K562 (cell line): Measurements from ENCODE around the gene OCIAD2. TPM values are rescaled to one million over a fixed set of nuclear protein-coding genes. Genes with fewer than 3 reads are reported as not detected.

ENCODE experiments used
- ATAC-seq: fragments of 200-7000 bp; cut with Tn5 transposase; 3 replicates; pipeline ENCODE4 v1.9.1; 2020; ENCODE audit warnings: moderate library complexity
- BruUV-seq: library from RNA; stranded (reverse); fragments of 400-500 nt; replicated peaks from 2 replicates; lab custom pipeline; 2021; lab: Mats Ljungman, UMichigan
- CTCF ChIA-PET: fragments of 300-600 bp; formaldehyde crosslinking; extraction: SDS; loops from one replicate; lab custom pipeline; 2021; ENCODE audit warnings: low intra/inter-chr PET ratio; lab: Yijun Ruan, JAX
- POLR2A ChIA-PET: fragments of 300-600, 350-650 bp; sonication (Branson Sonifier 250); formaldehyde crosslinking; extraction: SDS; loops from one replicate; lab custom pipeline; 2021; ENCODE audit warnings: antibody characterized with exemption, inconsistent platforms; lab: Yijun Ruan, JAX
- DNase-seq, 4 experiments: peaks; one replicate each; pipeline versions ENCODE4 v3.0.0 to v3.0.0-alpha.2; 2011 to 2018; ENCODE audit warnings: low spot score in 3 of 4, mixed read lengths in 3 of 4; ENCODE audit errors: extremely low read depth in 1 of 4
- FAIRE-seq: peaks from 2 replicates; lab custom pipeline; 2011; peaks lifted over from hg19 to GRCh38; lab: Jason Lieb, UNC
- H2AFZ ChIP-seq: 2 replicates; pipeline ENCODE4 v1.6.0; 2011; ENCODE audit warnings: low read depth, low read length, control low read depth, inconsistent platforms
- H3K27ac ChIP-seq: fragments of 200-600 bp; 3 replicates; pipeline ENCODE4 v1.8.0; 2011; ENCODE audit warnings: low read depth, mild to moderate bottlenecking, control low read depth, inconsistent platforms, low read length, moderate library complexity, mixed read lengths; ENCODE audit errors: extremely low read depth
- H3K27me3 ChIP-seq, 2 experiments: fragments of 300-600 bp in 1 of 2; 2 replicates in 1 of 2; 3 replicates in 1 of 2; pipeline versions ENCODE4 v1.6.0 to v1.8.0; 2011; ENCODE audit warnings: inconsistent platforms in 2 of 2, low read length in 2 of 2, mild to moderate bottlenecking in 1 of 2, mixed read lengths in 1 of 2, moderate library complexity in 1 of 2; ENCODE audit not compliant: control insufficient read depth in 2 of 2, insufficient read depth in 2 of 2
- H3K36me3 ChIP-seq: fragments of 300-600 bp; 3 replicates; pipeline ENCODE4 v1.8.0; 2011; ENCODE audit warnings: mild to moderate bottlenecking, low read length, inconsistent platforms; ENCODE audit not compliant: control insufficient read depth, insufficient read depth
- H3K4me1 ChIP-seq, 2 experiments: fragments of 200-600 bp in 1 of 2; replicated peaks in 1 of 2; 2 replicates in 1 of 2; 3 replicates in 1 of 2; pipeline versions ENCODE4 v1.5.1 to v1.8.0; 2011; ENCODE audit warnings: inconsistent platforms in 2 of 2, low read length in 2 of 2, mild to moderate bottlenecking in 1 of 2, mixed read lengths in 1 of 2, moderate library complexity in 1 of 2; ENCODE audit not compliant: control insufficient read depth in 2 of 2, insufficient read depth in 2 of 2
- H3K4me2 ChIP-seq: 2 replicates; pipeline ENCODE4 v1.6.1; 2011; ENCODE audit warnings: low read length, control low read depth, inconsistent platforms, mixed read lengths; ENCODE audit not compliant: insufficient read depth
- H3K4me3 ChIP-seq: fragments of 200-600 bp; sonication (generic), shearing (Covaris generic); 2 replicates; pipeline ENCODE4 v1.5.1; 2016; ENCODE audit warnings: control low read depth, inconsistent platforms
- H3K79me2 ChIP-seq: fragments of 200-600 bp; 3 replicates; pipeline ENCODE4 v1.8.0; 2011; ENCODE audit warnings: low read length, inconsistent platforms; ENCODE audit not compliant: control insufficient read depth, insufficient read depth
- H3K9ac ChIP-seq, 2 experiments: 2 replicates each; pipeline versions ENCODE4 v1.6.0 to v1.6.1; 2011; ENCODE audit warnings: low read depth in 2 of 2, low read length in 2 of 2, control low read depth in 1 of 2, inconsistent platforms in 1 of 2, mild to moderate bottlenecking in 1 of 2, mixed read lengths in 1 of 2; ENCODE audit not compliant: insufficient read depth in 1 of 2
- H3K9me1 ChIP-seq: one replicate; pipeline ENCODE4 v1.6.0; 2011; ENCODE audit warnings: inconsistent platforms, mild to moderate bottlenecking, low read length, moderate library complexity; ENCODE audit not compliant: control insufficient read depth, insufficient read depth
- H3K9me3 ChIP-seq: replicated peaks from 2 replicates; pipeline ENCODE4 v1.5.1; 2011; ENCODE audit warnings: low read depth, low read length, inconsistent platforms; ENCODE audit not compliant: control insufficient read depth, insufficient read depth
- H4K20me1 ChIP-seq: replicated peaks from 2 replicates; pipeline ENCODE4 v1.6.1; 2011; ENCODE audit warnings: low read length, inconsistent platforms, mixed read lengths; ENCODE audit not compliant: control insufficient read depth, insufficient read depth
- CAMTA2 ChIP-seq: fragments of 250-450 bp; sonication (Bioruptor Pico); conservative IDR thresholded peaks from 2 replicates; pipeline ENCODE4 v1.5.1; 2022
- COPS2 ChIP-seq: fragments of 450-650 bp; conservative IDR thresholded peaks from 2 replicates; pipeline ENCODE4 v1.6.1; 2016; ENCODE audit warnings: mild to moderate bottlenecking, moderate library complexity
- JUND ChIP-seq, 2 experiments: IDR thresholded peaks; 2 replicates in 1 of 2; 3 replicates in 1 of 2; pipeline ENCODE4 v1.6.1; 2011; ENCODE audit warnings: borderline replicate concordance in 2 of 2, low read depth in 2 of 2, low read length in 2 of 2, improper control_type of control experiment in 1 of 2, missing biosample characterization in 1 of 2, missing genetic modification characterization in 1 of 2, missing genetic modification reagents in 1 of 2
- LEF1 ChIP-seq: fragments of 450-650 bp; IDR thresholded peaks from 2 replicates; pipeline ENCODE4 v1.6.1; 2016; ENCODE audit warnings: mild to moderate bottlenecking
- RBBP5 ChIP-seq: fragments of 200-600 bp; sonication (generic); IDR thresholded peaks from 2 replicates; pipeline ENCODE4 v1.6.1; 2012; ENCODE audit warnings: borderline replicate concordance, mild to moderate bottlenecking, low read length, control low read depth, inconsistent platforms; ENCODE audit not compliant: insufficient read depth, poor library complexity, severe bottlenecking
- SAFB2 ChIP-seq: fragments of 200-400 bp; formaldehyde crosslinking; IDR thresholded peaks from 2 replicates; pipeline ENCODE4 v1.6.1; 2018; ENCODE audit warnings: borderline replicate concordance, low read length, low read depth, moderate library complexity; ENCODE audit not compliant: severe bottlenecking
- STAG1 ChIP-seq: sonication (generic); formaldehyde crosslinking; IDR thresholded peaks from 2 replicates; pipeline ENCODE4 v1.5.0; 2020; ENCODE audit warnings: missing genetic modification reagents, borderline replicate concordance
- TCF7L2 ChIP-seq: fragments of 150-350 bp; IDR thresholded peaks from 2 replicates; pipeline ENCODE4 v1.6.1; 2016; ENCODE audit warnings: low read depth, mild to moderate bottlenecking, low read length, moderate library complexity
- THAP12 ChIP-seq: fragments of 250-450 bp; sonication (Bioruptor Pico); IDR thresholded peaks from 2 replicates; pipeline ENCODE4 v1.9.0; 2021; ENCODE audit warnings: mild to moderate bottlenecking, inconsistent platforms
- ZFPM2 ChIP-seq: fragments of 250-450 bp; sonication (Bioruptor Pico); IDR thresholded peaks from 2 replicates; pipeline ENCODE4 v1.5.1; 2022; ENCODE audit warnings: mild to moderate bottlenecking
- ZNF12 ChIP-seq: sonication (generic); formaldehyde crosslinking; IDR thresholded peaks from 2 replicates; pipeline ENCODE4 v1.4.0; 2020; ENCODE audit warnings: mild to moderate bottlenecking, missing genetic modification reagents
- ZNF695 ChIP-seq: fragments of 450-650 bp; formaldehyde crosslinking; IDR thresholded peaks from 2 replicates; pipeline ENCODE4 v1.4.0; 2020; ENCODE audit warnings: mild to moderate bottlenecking, moderate library complexity
- ZSCAN32 ChIP-seq: fragments of 450-650 bp; formaldehyde crosslinking; IDR thresholded peaks from 2 replicates; pipeline ENCODE4 v1.4.0; 2020; ENCODE audit warnings: mild to moderate bottlenecking, moderate library complexity
- WGBS: fragments of 100-300 bp; shearing (Covaris generic); methylation state at CpG from one replicate; pipeline ENCODE4 v1.1.6; 2016; ENCODE audit warnings: low coverage, mixed read lengths; ENCODE audit not compliant: insufficient coverage; ENCODE audit errors: missing lambda C conversion rate; 5-methylcytosine and 5-hydroxymethylcytosine counted together
- in situ Hi-C: fragments of 300-500 bp; cut with MboI; formaldehyde crosslinking; loops from 4 replicates; pipeline ENCODE4 v1.15.0; 2018; ENCODE audit warnings: inconsistent platforms, mixed read lengths
- intact Hi-C: fragments of 100-400 bp; cut with micrococcal nuclease; formaldehyde crosslinking; loops from 2 replicates; pipeline ENCODE4 v1.14.2; 2022
- polyA plus RNA-seq, 8 experiments: library from polyadenylated mRNA; depleted of rRNA in 4 of 8; stranded (reverse) in 5 of 8; unstranded in 3 of 8; fragments of >200 nt; fragmentation: Nextera tagmentation in 2 of 8; fragmentation: Illumina TruSeq in 1 of 8; extraction: Ambion mirVana in 2 of 8; extraction: Trizol in 1 of 8; gene quantifications; 2 replicates each; pipeline versions ENCODE4 v1.2.1 to v1.2.3, GENCODE V29; 2011 to 2014; ENCODE audit warnings: inconsistent platforms in 1 of 8, missing spikeins in 1 of 8
- total RNA-seq, 7 experiments: library from RNA; depleted of rRNA in 6 of 7; stranded (reverse); fragments of >200 nt in 6 of 7; fragmentation: Illumina TruSeq in 2 of 7; extraction: Trizol in 2 of 7; gene quantifications; 2 replicates each; pipeline versions ENCODE4 v1.2.1 to v1.2.3, GENCODE V29; 2011 to 2021; ENCODE audit warnings: low replicate concordance in 1 of 7

Gene OCIAD2
- total and polyA plus RNA-seq, 9 of the 15 experiments (the other 6 are each of a cell fraction or from before 2014, with no cell fraction given) = 0.11 to 0.98 TPM; not detected in 7

GRCh38 chr4:48954314-48954713, 47.7 kb upstream of the OCIAD2 start:
- Histone ChIP-seq H4K20me1 (no peaks in the 10 kb centered on the region), H3K9me3 (no peaks in the 10 kb centered on the region), H3K79me2 (no peaks in the 10 kb centered on the region), H3K9ac (no peak overlapping the region), H3K36me3 (no peaks in the 10 kb centered on the region), H3K27me3 (no peaks in the 10 kb centered on the region), H3K27ac (no peak overlapping the region), H3K4me1 (no peaks in the 10 kb centered on the region), H3K4me3 (no peak overlapping the region), H3K4me2 (no peak overlapping the region), H3K9me1 (no peaks in the 10 kb centered on the region), H2AFZ (peak overlapping the region; percentile 48)
- DNase-seq (no peak), ATAC-seq (no peak), FAIRE-seq (no peak)
- TF ChIP-seq COPS2 (no peak), THAP12 (CRISPR knock-in tag) (no peak), JUND (IDR thresholded peaks at IDR 0.05; ENCODE audit: borderline replicate concordance, low read depth, low read length) (no peak), JUND (tag; IDR thresholded peaks at IDR 0.05; ENCODE audit: borderline replicate concordance, low read depth, low read length) (no peak), SAFB2 (no peak), ZSCAN32 (CRISPR knock-in tag) (no peak), LEF1 (no peak), ZNF695 (no peak), ZNF12 (no peak), STAG1 (CRISPR knock-in tag) (no peak), CAMTA2 (CRISPR knock-in tag) (no peak), TCF7L2 (no peak), ZFPM2 (CRISPR knock-in tag) (no peak), RBBP5 (no peak)
- in situ Hi-C loops = no loop called here
- WGBS = 48% methylated on average over 2 of the region's 2 CpGs
- ChIA-PET CTCF (no interaction called here), POLR2A (no interaction called here)
- intact Hi-C loops = no loop called here
- no TSS peak for BruUV-seq
